Smooth muscle cell (in vitro differentiated cells): ENCODE data around the gene NCBP2. TPM values are rescaled to one million over a fixed set of nuclear protein-coding genes. Genes with fewer than 3 reads are reported as not detected.

Experiments used
- DNase-seq: peaks from one replicate; lab custom pipeline; 2025; ENCODE audit not compliant: unreplicated experiment; lab: John Stamatoyannopoulos, UW
- H2AFZ ChIP-seq: fragments of 200-600 bp; sonication (generic); 2 replicates; pipeline ENCODE4 v1.6.0; 2016; ENCODE audit warnings: antibody characterized with exemption, low read depth, mild to moderate bottlenecking
- H3F3A ChIP-seq: fragments of 200-600 bp; sonication (generic); 2 replicates; pipeline ENCODE4 v1.6.0; 2017; ENCODE audit warnings: antibody characterized with exemption, low read depth
- H3K27ac ChIP-seq: fragments of 200-600 bp; sonication (generic); 2 replicates; pipeline ENCODE4 v1.5.1; 2016; ENCODE audit warnings: low read depth, mild to moderate bottlenecking
- H3K27me3 ChIP-seq: fragments of 200-600 bp; sonication (generic); 2 replicates; pipeline ENCODE4 v1.6.1; 2016; ENCODE audit warnings: low read depth, mild to moderate bottlenecking
- H3K36me3 ChIP-seq: fragments of 200-600 bp; sonication (generic); 2 replicates; pipeline ENCODE4 v1.5.1; 2016; ENCODE audit warnings: low read depth
- H3K4me1 ChIP-seq: fragments of 200-600 bp; sonication (generic); 2 replicates; pipeline ENCODE4 v1.5.1; 2016; ENCODE audit warnings: low read depth
- H3K4me2 ChIP-seq: fragments of 200-600 bp; sonication (generic); 2 replicates; pipeline ENCODE4 v1.6.0; 2016; ENCODE audit warnings: mild to moderate bottlenecking
- H3K4me3 ChIP-seq: fragments of 200-600 bp; sonication (generic); 2 replicates; pipeline ENCODE4 v1.5.1; 2016; ENCODE audit warnings: mild to moderate bottlenecking
- H3K79me2 ChIP-seq: fragments of 200-600 bp; sonication (generic); 2 replicates; pipeline ENCODE4 v1.6.0; 2016; ENCODE audit warnings: low read depth, mild to moderate bottlenecking
- H3K9ac ChIP-seq: fragments of 200-600 bp; sonication (generic); 2 replicates; pipeline ENCODE4 v1.6.0; 2016; ENCODE audit warnings: low read depth
- H3K9me3 ChIP-seq: fragments of 200-600 bp; sonication (generic); replicated peaks from 2 replicates; pipeline ENCODE4 v1.5.1; 2016; ENCODE audit warnings: low read depth
- H4K20me1 ChIP-seq: fragments of 200-600 bp; sonication (generic); 2 replicates; pipeline ENCODE4 v1.6.0; 2016; ENCODE audit warnings: low read depth
- WGBS: methylation state at CpG from one replicate; pipeline ENCODE4 v1.1.7; 2016; ENCODE audit warnings: low lambda C conversion rate; 5-methylcytosine and 5-hydroxymethylcytosine counted together
- polyA plus RNA-seq: library from polyadenylated mRNA; unstranded; fragments of >200 nt; fragmentation: Nextera tagmentation; extraction: Ambion mirVana; gene quantifications from 2 replicates; pipeline ENCODE4 v1.2.1, GENCODE V29; 2016
- total RNA-seq: library from RNA; depleted of rRNA; stranded (reverse); fragments of >200 nt; gene quantifications from 2 replicates; pipeline ENCODE4 v1.2.3, GENCODE V29; 2014
- TF ChIP-seq, protein P1 (sequence below): fragments of 200-600 bp; sonication (generic); IDR thresholded peaks from 2 replicates; pipeline ENCODE4 v1.5.1; 2017; ENCODE audit warnings: borderline replicate concordance, mild to moderate bottlenecking, antibody characterized with exemption; ENCODE audit not compliant: insufficient read depth, poor library complexity, severe bottlenecking

The NCBP2 gene
- total and polyA plus RNA-seq, 2 experiments from 2014 or later: 47.0 to 69.3 TPM

DNA sequence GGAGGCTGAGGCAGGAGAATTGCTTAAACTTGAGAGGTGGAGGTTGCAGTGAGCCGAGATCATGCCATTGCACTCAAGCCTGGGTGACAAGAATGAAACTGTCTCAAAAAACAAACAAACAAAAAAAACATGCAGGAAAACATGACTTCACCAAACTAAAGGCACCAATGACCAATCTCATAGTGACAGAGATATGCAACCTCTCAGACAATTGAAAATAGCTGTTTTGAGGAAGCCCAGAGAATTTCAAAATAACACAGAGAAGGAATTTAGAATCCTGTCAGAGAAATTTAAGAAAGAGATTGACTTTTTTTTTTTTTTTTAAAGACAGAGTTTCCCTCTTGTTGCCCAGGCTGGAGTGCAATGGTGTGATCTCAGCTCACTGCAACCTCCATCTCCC is 26.1 kb downstream of the NCBP2 start:
- H4K20me1 ChIP-seq: no peaks in the 10 kb centered on the region
- no peaks in the 10 kb centered on the region for H3K79me2 ChIP-seq
- no peak for DNase-seq
- peaks cover 3% of the 10 kb centered on the region for H3F3A ChIP-seq
- TF ChIP-seq, protein P1, sequence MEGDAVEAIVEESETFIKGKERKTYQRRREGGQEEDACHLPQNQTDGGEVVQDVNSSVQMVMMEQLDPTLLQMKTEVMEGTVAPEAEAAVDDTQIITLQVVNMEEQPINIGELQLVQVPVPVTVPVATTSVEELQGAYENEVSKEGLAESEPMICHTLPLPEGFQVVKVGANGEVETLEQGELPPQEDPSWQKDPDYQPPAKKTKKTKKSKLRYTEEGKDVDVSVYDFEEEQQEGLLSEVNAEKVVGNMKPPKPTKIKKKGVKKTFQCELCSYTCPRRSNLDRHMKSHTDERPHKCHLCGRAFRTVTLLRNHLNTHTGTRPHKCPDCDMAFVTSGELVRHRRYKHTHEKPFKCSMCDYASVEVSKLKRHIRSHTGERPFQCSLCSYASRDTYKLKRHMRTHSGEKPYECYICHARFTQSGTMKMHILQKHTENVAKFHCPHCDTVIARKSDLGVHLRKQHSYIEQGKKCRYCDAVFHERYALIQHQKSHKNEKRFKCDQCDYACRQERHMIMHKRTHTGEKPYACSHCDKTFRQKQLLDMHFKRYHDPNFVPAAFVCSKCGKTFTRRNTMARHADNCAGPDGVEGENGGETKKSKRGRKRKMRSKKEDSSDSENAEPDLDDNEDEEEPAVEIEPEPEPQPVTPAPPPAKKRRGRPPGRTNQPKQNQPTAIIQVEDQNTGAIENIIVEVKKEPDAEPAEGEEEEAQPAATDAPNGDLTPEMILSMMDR: no peak
- H3K4me3 ChIP-seq: no peak overlapping the region
- H2AFZ ChIP-seq: no peak overlapping the region
- H3K36me3 ChIP-seq: peaks cover 6% of the 10 kb centered on the region
- 95% methylated on average over 1 of the region's 1 CpG for WGBS
- H3K27me3 ChIP-seq: no peaks in the 10 kb centered on the region
- H3K4me2 ChIP-seq: no peak overlapping the region
- no peaks in the 10 kb centered on the region for H3K9me3 ChIP-seq
- H3K27ac ChIP-seq: no peak overlapping the region
- no peaks in the 10 kb centered on the region for H3K4me1 ChIP-seq
- H3K9ac ChIP-seq: no peak overlapping the region

DNA sequence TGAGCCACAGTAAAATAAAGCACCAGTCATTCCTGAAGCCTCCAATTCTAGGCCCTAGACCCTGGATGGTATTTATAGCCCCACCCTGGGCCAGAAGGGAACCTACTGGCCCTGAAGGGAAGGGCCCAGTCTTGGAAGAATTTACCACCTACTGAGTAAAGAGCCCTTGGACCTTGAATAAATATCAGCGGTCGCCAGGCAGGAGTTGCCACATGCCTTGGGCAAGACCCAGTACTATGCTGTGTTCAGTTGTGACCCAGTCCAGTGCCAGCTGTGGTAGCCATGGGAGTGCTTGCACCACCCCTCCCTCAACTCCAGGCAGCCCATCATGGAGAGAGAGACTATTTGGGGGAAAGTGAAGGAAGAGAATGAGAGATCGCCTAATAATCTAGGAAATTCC is 27.0 kb downstream of the NCBP2 start:
- Histone ChIP-seq H4K20me1 (no peaks in the 10 kb centered on the region), H3K27ac (no peak overlapping the region), H3K9ac (no peak overlapping the region), H3K27me3 (no peaks in the 10 kb centered on the region), H3F3A (peaks cover 3% of the 10 kb centered on the region), H3K79me2 (no peaks in the 10 kb centered on the region), H2AFZ (no peak overlapping the region), H3K4me1 (no peaks in the 10 kb centered on the region), H3K4me3 (no peak overlapping the region), H3K4me2 (no peak overlapping the region), H3K9me3 (no peaks in the 10 kb centered on the region), H3K36me3 (peaks cover 6% of the 10 kb centered on the region)
- TF ChIP-seq, protein P1: no peak
- no peak for DNase-seq
- WGBS: 98% methylated on average over 3 of the region's 3 CpGs

DNA sequence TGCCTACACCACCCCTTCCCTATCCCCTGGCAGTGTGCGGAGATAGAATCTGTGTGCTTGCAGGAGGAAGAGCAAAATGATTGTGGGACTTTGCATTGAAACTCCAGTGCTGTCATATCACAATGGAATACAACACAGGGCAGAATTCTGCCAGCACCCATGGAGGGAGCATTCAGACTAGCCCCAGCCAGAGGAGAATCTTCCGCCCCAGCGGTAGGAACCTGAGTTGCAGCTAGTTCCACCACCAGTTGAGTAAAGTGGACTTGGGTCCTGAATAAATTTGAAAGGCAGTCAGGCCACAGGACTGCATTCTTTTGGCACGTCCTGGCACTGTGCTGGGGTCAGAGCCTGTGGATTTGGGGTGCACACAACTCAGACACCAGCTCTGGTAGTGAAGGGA is 27.5 kb downstream of the NCBP2 start:
- Histone ChIP-seq H3K4me2 (no peak overlapping the region), H3K4me1 (no peaks in the 10 kb centered on the region), H3K79me2 (no peaks in the 10 kb centered on the region), H3K36me3 (peaks cover 6% of the 10 kb centered on the region), H4K20me1 (no peaks in the 10 kb centered on the region), H3F3A (peaks cover 2% of the 10 kb centered on the region), H2AFZ (no peak overlapping the region), H3K9me3 (no peaks in the 10 kb centered on the region), H3K9ac (no peak overlapping the region), H3K4me3 (no peak overlapping the region), H3K27me3 (no peaks in the 10 kb centered on the region), H3K27ac (no peak overlapping the region)
- WGBS: 89% methylated on average over 4 of the region's 4 CpGs
- TF ChIP-seq, protein P1: no peak
- DNase-seq: no peak

DNA sequence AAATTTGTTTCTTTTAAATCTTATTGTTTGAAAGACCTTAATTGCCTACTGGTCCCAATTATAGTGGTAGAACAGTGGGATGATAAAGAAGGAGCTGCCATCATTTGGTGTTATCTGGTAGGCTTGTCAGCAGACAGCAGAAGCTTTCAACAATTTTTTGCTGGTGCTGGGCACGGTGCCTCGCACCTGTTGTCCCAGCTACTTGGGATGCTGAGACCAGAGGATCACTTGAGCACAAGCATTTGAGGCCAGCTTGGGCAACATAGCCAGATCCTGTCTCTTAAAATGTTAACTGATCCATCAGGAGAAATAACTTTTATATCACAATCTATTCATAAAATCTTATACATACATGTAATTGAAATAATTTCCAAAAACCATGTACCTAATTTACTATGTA is 38.6 kb downstream of the NCBP2 start:
- no peak overlapping the region for H3K4me2 ChIP-seq
- no peak for DNase-seq
- H3K4me3 ChIP-seq: no peak overlapping the region
- no peak overlapping the region for H3K27ac ChIP-seq
- H3K4me1 ChIP-seq: no peaks in the 10 kb centered on the region
- no peak overlapping the region for H2AFZ ChIP-seq
- WGBS: 100% methylated on average over 2 of the region's 2 CpGs
- H3F3A ChIP-seq: no peaks in the 10 kb centered on the region
- no peaks in the 10 kb centered on the region for H3K79me2 ChIP-seq
- peaks cover 22% of the 10 kb centered on the region for H3K36me3 ChIP-seq
- no peak overlapping the region for H3K9ac ChIP-seq
- peaks cover 3% of the 10 kb centered on the region for H4K20me1 ChIP-seq
- H3K27me3 ChIP-seq: no peaks in the 10 kb centered on the region
- TF ChIP-seq, protein P1: no peak
- no peaks in the 10 kb centered on the region for H3K9me3 ChIP-seq
